Left lung (tissue), 14 donors: ENCODE results near the gene SMIM17. TPM values are rescaled to one million over a fixed set of nuclear protein-coding genes. Genes with fewer than 3 reads are reported as not detected.
A peak's percentile ranks its signal among the peaks of the same experiment; 100 is the strongest.

Experiments used
- ATAC-seq: fragments of 200-7000 bp; cut with Tn5 transposase; one replicate; pipeline ENCODE4 v1.9.1; 2020; ENCODE audit warnings: moderate library complexity
- DNase-seq, 4 donors: peaks; one replicate each; pipeline ENCODE4 v3.0.0-alpha.2; 2013 to 2020
- H3K27ac ChIP-seq, 2 donors: fragments of 200-600 bp; sonication (generic) in 1 of 2; one replicate each; pipeline versions ENCODE4 v1.5.0 to v1.8.0; 2020 to 2021
- H3K27me3 ChIP-seq, 2 donors: fragments of 200-600 bp; sonication (generic) in 1 of 2; one replicate each; pipeline versions ENCODE4 v1.5.0 to v1.8.0; 2020 to 2021
- H3K36me3 ChIP-seq, 2 donors: fragments of 200-600 bp; sonication (generic) in 1 of 2; one replicate each; pipeline versions ENCODE4 v1.5.0 to v1.8.0; 2020 to 2021
- H3K4me1 ChIP-seq, 2 donors: fragments of 200-600 bp; one replicate each; pipeline ENCODE4 v1.8.0; 2021
- H3K4me3 ChIP-seq, 2 donors: fragments of 200-600 bp; sonication (generic) in 1 of 2; one replicate each; pipeline versions ENCODE4 v1.5.0 to v1.8.0; 2020 to 2021; ENCODE audit warnings: mild to moderate bottlenecking in 1 of 2
- H3K9me3 ChIP-seq, 2 donors: fragments of 200-600 bp; sonication (generic) in 1 of 2; one replicate each; pipeline versions ENCODE4 v1.5.0 to v1.8.0; 2020 to 2021
- CTCF ChIP-seq, 2 donors: fragments of 200-600 bp; sonication (generic) in 1 of 2; IDR thresholded peaks; one replicate each; pipeline versions ENCODE4 v1.5.0 to v1.8.0; 2021; ENCODE audit warnings: antibody characterized with exemption in 2 of 2
- intact Hi-C, 2 donors: fragments of 100-400 bp; cut with DNase I; formaldehyde crosslinking; loops; one replicate each; pipeline versions ENCODE4 v1.11.2 to v1.14.2; 2022
- long read RNA-seq, 12 donors: library from polyadenylated mRNA in 2 of 12; unstranded in 2 of 12; transcript quantifications; one replicate each; pipeline ENCODE4 v2.0.0 and lab custom pipeline, GENCODE V29; 2019 to 2026
- polyA plus RNA-seq, 6 donors: library from polyadenylated mRNA; unstranded; fragments of 120-200 nt; gene quantifications; one replicate each; pipeline ENCODE4 v1.2.1, GENCODE V29; 2013; ENCODE audit not compliant: insufficient read length in 6 of 6
- total RNA-seq, 2 donors: library from RNA; stranded (reverse); fragmentation: NEBNext Ultra II Directional; extraction: Animal tissue kit (Norgen Biotek cat#: 25700); gene quantifications; one replicate each; pipeline ENCODE4 v1.2.1, GENCODE V29; 2021
- donor health status: DM: no; HTN: yes; CAD: no.
- donor health status: DM: no; HTN: no; CAD: no.

The SMIM17 gene
- total RNA-seq (not detected), polyA plus RNA-seq (1 to 10 TPM; 3.0 to 3.8 (median 3.4) TPM)
- long read RNA-seq, donor 1 = 0 reads
- long read RNA-seq, donor 2 = 0 reads
- long read RNA-seq, donor 3 = 0 reads
- long read RNA-seq, donor 4 = 0 reads
- long read RNA-seq, donor 5 = 0 reads
- long read RNA-seq, donor 6 = 0 reads
- long read RNA-seq, donor 7 = 0 reads
- long read RNA-seq, donor 8 = 0 reads
- long read RNA-seq, donor 9 = 0 reads
- long read RNA-seq, donor 10 = 0 reads
- long read RNA-seq, donor 11 = 0 reads
- long read RNA-seq, donor 12 = 0 reads

GRCh38 chr19:56642711-56643459 is at the start of gene SMIM17:
Gene SMIM17 (plus strand): TSS chr19:56643159. CDS start chr19:56645668, 2,509 bp downstream.
- H3K4me1 ChIP-seq = no peaks in the 10 kb centered on the region
- ATAC-seq = no peak
- no peaks in the 10 kb centered on the region for H3K36me3 ChIP-seq
- H3K9me3 ChIP-seq = peaks cover 0 to 87% of the 10 kb centered on the region in 2 donors
- no peak within 1 kb of the TSS for H3K4me3 ChIP-seq
- no peak within 1 kb of the TSS for H3K27ac ChIP-seq
- DNase-seq = no peak
- no peak for TF ChIP-seq CTCF (IDR thresholded peaks at IDR 0.05)
- intact Hi-C loops = no loop called here
- peaks cover 5 to 33% of the 10 kb centered on the region in 2 donors for H3K27me3 ChIP-seq

- Histone ChIP-seq H3K4me1 (peaks cover 4 to 14% of the 10 kb centered on the region in 2 donors), H3K36me3 (peaks cover 0 to 9% of the 10 kb centered on the region in 2 donors), H3K27me3 (no peaks in the 10 kb centered on the region), H3K4me3 (peak overlapping the region in 1 of 2 donors; percentile 86), H3K9me3 (peaks cover 0 to 49% of the 10 kb centered on the region in 2 donors), H3K27ac (no peak overlapping the region)
- no peak for TF ChIP-seq CTCF (IDR thresholded peaks at IDR 0.05)
- intact Hi-C loops = no loop called here
- ATAC-seq (no peak), DNase-seq (no peak)
Observed at GRCh38 chr19:56594446-56594782, 48.5 kb upstream of the SMIM17 start.

DNA sequence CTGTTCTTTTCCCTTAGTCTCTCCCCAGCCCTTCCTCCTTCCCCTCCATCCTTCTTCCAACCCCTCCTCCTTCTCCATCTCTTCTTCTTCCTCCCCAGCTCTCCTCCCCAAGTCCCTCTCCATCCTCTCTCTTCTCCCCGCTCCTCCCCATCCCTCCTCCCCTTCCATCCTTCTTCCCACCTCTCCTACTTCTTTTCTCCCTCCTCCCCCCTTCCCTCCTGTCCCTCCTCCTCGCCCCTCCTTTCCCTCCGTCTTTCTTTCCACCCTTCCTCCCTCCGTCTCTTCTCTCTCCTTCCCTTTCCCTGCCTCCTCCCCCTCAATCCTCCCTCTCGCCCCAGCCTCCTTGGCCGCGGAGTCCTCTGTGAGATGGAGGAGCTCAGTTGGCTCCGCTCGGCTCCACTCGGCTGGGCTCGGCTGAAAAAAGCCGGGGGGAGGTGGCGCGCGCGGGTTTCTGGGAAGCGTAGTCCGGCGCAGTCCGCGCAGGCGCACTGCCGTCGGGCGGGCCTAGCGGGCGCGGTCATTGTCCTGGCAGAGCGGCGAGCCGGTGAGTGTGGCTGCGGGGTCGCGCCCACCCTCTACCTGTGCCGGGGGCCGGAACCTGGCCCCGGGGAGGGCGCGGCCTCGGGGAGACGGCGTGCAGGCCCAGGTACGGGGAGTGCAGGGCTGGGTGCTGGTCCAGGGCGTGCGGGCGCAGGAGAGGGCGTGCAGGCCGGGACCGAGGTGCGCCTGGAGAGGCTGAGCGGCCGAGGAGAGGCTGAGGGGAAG is 48.0 kb upstream of the SMIM17 start, which contains the start of gene ZNF71:
ZNF71 (plus strand) TSS at position 520 of the 765 bp plus-strand sequence. CDS start 6,257 bp downstream, outside the sequence.
- H3K27me3 ChIP-seq = no peaks in the 10 kb centered on the region
- DNase-seq (peak; percentile 85 to 95 (median 91)), ATAC-seq (peak; percentile 99)
- H3K4me3 ChIP-seq = peak within 1 kb of the TSS; percentile 58 to 86
- H3K4me1 ChIP-seq = peaks cover 4 to 14% of the 10 kb centered on the region in 2 donors
- peaks cover 0 to 45% of the 10 kb centered on the region in 2 donors for H3K9me3 ChIP-seq
- peak within 1 kb of the TSS in 1 of 2 donors; percentile 64 for H3K27ac ChIP-seq
- H3K36me3 ChIP-seq = peaks cover 0 to 9% of the 10 kb centered on the region in 2 donors
- TF ChIP-seq CTCF (IDR thresholded peaks at IDR 0.05) = no peak
- intact Hi-C loops = no loop called here

- ATAC-seq = peak; percentile 37
- H3K9me3 ChIP-seq = peaks cover 0 to 42% of the 10 kb centered on the region in 2 donors
- peaks cover 0 to 9% of the 10 kb centered on the region in 2 donors for H3K36me3 ChIP-seq
- peak overlapping the region; percentile 58 to 86 for H3K4me3 ChIP-seq
- intact Hi-C loops = no loop called here
- no peak for TF ChIP-seq CTCF (IDR thresholded peaks at IDR 0.05)
- H3K27me3 ChIP-seq = no peaks in the 10 kb centered on the region
- peak overlapping the region in 1 of 2 donors; percentile 64 for H3K27ac ChIP-seq
- H3K4me1 ChIP-seq = peaks cover 4 to 14% of the 10 kb centered on the region in 2 donors
- DNase-seq = no peak
Observed at GRCh38 chr19:56595548-56595899, 47.4 kb upstream of the SMIM17 start.
